ENCODE measurements around the gene MAP3K20.

Gene MAP3K20

DNA sequence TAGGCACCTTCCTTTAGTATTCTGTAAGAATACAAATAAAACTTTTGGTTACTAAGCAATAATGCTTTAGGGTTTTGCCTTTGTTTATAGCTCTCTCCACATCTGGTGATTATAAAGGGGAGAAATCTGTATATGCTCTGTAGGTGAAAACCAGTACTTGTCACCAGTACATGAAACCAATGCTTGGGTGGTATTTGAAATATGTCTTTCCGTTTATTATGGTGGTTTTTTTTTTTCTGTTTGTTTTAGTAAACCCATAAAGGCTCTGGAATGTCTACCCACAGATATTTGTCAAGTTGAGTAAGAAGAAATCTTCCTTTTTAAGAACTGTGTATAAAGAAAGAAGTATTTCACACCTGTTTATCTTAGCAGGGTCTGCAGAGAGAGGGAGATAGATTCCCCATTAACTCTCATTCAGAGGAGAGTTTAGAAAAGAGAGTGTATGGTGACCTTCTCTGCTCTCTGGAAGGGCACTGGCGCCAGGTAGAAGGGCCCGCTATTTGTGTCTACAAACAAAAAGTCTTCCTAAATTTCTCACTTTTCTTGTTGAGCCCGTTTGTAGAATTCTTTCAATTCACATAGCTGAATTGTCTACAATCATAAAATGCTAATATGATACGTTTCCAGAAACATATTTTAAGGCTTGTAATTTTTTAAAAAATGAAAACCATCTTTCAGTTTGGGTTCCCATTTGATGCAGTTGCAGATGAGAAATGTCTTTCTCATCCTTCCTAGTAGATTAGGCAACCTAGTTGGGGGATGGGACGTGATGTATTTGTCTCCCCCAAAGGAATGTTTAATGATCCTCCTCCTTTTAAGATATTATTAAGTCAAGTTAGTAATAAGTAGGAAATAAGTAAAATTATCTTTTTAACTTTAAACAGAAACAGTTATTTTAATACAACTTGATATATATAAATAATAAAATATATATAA lies 33.9 kb downstream of the MAP3K20 start:
- TF ChIP-seq CTCF (IDR thresholded peaks at IDR 0.05; ENCODE audit: low read depth, low read length, missing control alignments): no peak
- H3K27ac ChIP-seq: peak overlapping the region; percentile 82
- DNase-seq: no peak

DNA sequence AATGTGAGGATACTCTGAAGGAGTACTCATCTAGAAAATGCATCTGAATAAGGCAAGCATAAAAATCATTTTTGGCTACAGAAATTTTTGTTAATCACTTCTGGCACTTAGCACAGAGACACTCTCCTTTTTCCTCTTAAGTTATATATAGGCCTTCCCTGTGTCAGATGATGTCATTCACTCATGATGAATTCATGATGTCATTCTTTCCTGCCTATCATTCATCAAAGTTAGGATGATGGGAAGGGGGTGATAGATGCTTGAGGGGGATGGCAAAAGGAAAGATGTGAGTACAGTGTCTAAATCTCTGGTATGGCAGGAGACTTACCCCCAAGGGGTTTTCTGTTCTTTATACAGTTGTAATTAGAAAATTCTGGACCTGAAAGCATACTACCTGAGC lies 42.0 kb downstream of the MAP3K20 start:
- no peak overlapping the region for H3K27ac ChIP-seq
- in situ Hi-C loops (cut with HindIII; ENCODE audit: low pct_ligation_motif_present, low sequenced_read_pairs): no loop called here
- no peak overlapping the region for H3K4me3 ChIP-seq (ENCODE audit: low read depth, low read length)
- DNase-seq: no peak
- H3K36me3 ChIP-seq (replicated peaks): no peaks in the 10 kb centered on the region
- no peaks in the 10 kb centered on the region for H3K27me3 ChIP-seq (replicated peaks)
- TF ChIP-seq CTCF (IDR thresholded peaks at IDR 0.05; ENCODE audit: low read depth, low read length, missing control alignments): no peak

More for the DNA sequence above, 33.9 kb downstream of the MAP3K20 start:
- H3K27me3 ChIP-seq (replicated peaks): no peaks in the 10 kb centered on the region
- in situ Hi-C loops (cut with HindIII; ENCODE audit: low pct_ligation_motif_present, low sequenced_read_pairs): no loop called here
- H3K4me3 ChIP-seq (ENCODE audit: low read depth, low read length): no peak overlapping the region
- H3K36me3 ChIP-seq (replicated peaks): no peaks in the 10 kb centered on the region

DNA sequence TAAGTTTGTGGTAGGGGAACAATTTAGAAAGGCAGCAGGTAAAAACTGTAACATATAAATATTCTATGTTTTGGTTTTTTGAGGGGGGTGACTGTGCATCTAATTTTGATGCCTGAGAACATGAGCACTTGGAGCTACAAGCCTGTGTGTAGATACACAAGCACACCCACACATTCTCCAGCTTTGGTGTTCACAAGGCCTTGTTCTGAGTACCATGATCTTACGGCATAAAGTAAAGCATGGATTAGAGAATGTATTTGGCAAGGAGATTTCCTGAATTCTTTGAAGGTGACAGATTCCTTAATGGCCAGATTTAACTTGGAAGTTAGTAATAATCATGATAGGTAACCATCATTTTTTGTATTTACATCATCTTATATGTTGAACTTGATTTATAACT lies 42.7 kb downstream of the MAP3K20 start:
- in situ Hi-C loops (cut with HindIII; ENCODE audit: low pct_ligation_motif_present, low sequenced_read_pairs): no loop called here
- H3K27me3 ChIP-seq (replicated peaks): no peaks in the 10 kb centered on the region
- no peak overlapping the region for H3K27ac ChIP-seq
- no peak for TF ChIP-seq CTCF (IDR thresholded peaks at IDR 0.05; ENCODE audit: low read depth, low read length, missing control alignments)
- no peak overlapping the region for H3K4me3 ChIP-seq (ENCODE audit: low read depth, low read length)
- DNase-seq: no peak
- H3K36me3 ChIP-seq (replicated peaks): no peaks in the 10 kb centered on the region

GRCh38 chr2:173119069-173119807 lies 43.6 kb downstream of the MAP3K20 start:
- DNase-seq: no peak
- TF ChIP-seq CTCF (IDR thresholded peaks at IDR 0.05; ENCODE audit: low read depth, low read length, missing control alignments): no peak
- Histone ChIP-seq H3K36me3 (replicated peaks) (no peaks in the 10 kb centered on the region), H3K27me3 (replicated peaks) (no peaks in the 10 kb centered on the region), H3K4me3 (ENCODE audit: low read depth, low read length) (no peak overlapping the region), H3K27ac (no peak overlapping the region)
- in situ Hi-C loops (cut with HindIII; ENCODE audit: low pct_ligation_motif_present, low sequenced_read_pairs): no loop called here

- H3K27ac ChIP-seq: no peak overlapping the region
- in situ Hi-C loops (cut with HindIII; ENCODE audit: low pct_ligation_motif_present, low sequenced_read_pairs): no loop called here
- H3K4me3 ChIP-seq (ENCODE audit: low read depth, low read length): no peak overlapping the region
- no peak for TF ChIP-seq CTCF (IDR thresholded peaks at IDR 0.05; ENCODE audit: low read depth, low read length, missing control alignments)
- H3K27me3 ChIP-seq (replicated peaks): no peaks in the 10 kb centered on the region
- no peak for DNase-seq
- H3K36me3 ChIP-seq (replicated peaks): no peaks in the 10 kb centered on the region
Observed at GRCh38 chr2:173119944-173120343, 44.3 kb downstream of the MAP3K20 start.

Measured in brain microvascular endothelial cell (primary cell).